HCT116 (cell line): Measurements from ENCODE around the gene C2orf74. TPM values are rescaled to one million over a fixed set of nuclear protein-coding genes. Genes with fewer than 3 reads are reported as not detected.

Experiments
- ATAC-seq: fragments of 200-7000 bp; cut with Tn5 transposase; 2 replicates; pipeline ENCODE4 v1.9.1; 2020; ENCODE audit warnings: mild to moderate bottlenecking, moderate library complexity
- BruUV-seq: library from RNA; stranded (reverse); fragments of 400-500 nt; replicated peaks from 2 replicates; lab custom pipeline; 2021; lab: Mats Ljungman, UMichigan
- CTCF ChIA-PET: fragments of 300-600 bp; sonication (Branson Sonifier 250); formaldehyde crosslinking; loops from one replicate; lab custom pipeline; 2021; ENCODE audit warnings: antibody characterized with exemption; lab: Charles Lee
- POLR2A ChIA-PET: fragments of 300-600, 350-600 bp; sonication (Branson Sonifier 250); formaldehyde crosslinking; loops from one replicate; lab custom pipeline; 2021; ENCODE audit warnings: antibody characterized with exemption; lab: Charles Lee
- RAD21 ChIA-PET, 2 experiments: fragments of 300-600 bp; sonication (Branson Sonifier 250); formaldehyde crosslinking; loops; one replicate each; lab custom pipeline; 2023; ENCODE audit warnings: low total read pairs in 2 of 2; ENCODE audit not compliant: uncharacterized antibody in 2 of 2, unreplicated experiment in 2 of 2, low non-redundant PET in 1 of 2; lab: Charles Lee
- DNase-seq: peaks from one replicate; pipeline ENCODE4 v3.0.0-alpha.2; 2010; ENCODE audit warnings: low read depth, low spot score
- H2AFZ ChIP-seq: fragments of 200-600 bp; shearing (Covaris generic), sonication (generic); 2 replicates; pipeline ENCODE4 v1.6.1; 2017; ENCODE audit warnings: low read depth, mixed run types, mixed read lengths, antibody characterized with exemption, low read length; ENCODE audit not compliant: poor library complexity, severe bottlenecking
- H3K27ac ChIP-seq: 2 replicates; pipeline ENCODE4 v1.5.1; 2012; ENCODE audit warnings: low read depth, low read length
- H3K27me3 ChIP-seq: fragments of 200-600 bp; sonication (generic); 2 replicates; pipeline ENCODE4 v1.6.1; 2016; ENCODE audit warnings: mixed run types, low read length, mixed read lengths; ENCODE audit not compliant: insufficient read depth
- H3K36me3 ChIP-seq, 2 experiments: fragments of 200-500 bp in 1 of 2; fragments of 200-600 bp in 1 of 2; sonication (Bioruptor generic) in 1 of 2; sonication (generic) in 1 of 2; 2 replicates each; pipeline versions ENCODE4 v1.5.1 to v1.6.1; 2014 to 2016; ENCODE audit warnings: low read length in 2 of 2, inconsistent platforms in 1 of 2, mixed read lengths in 1 of 2, mixed run types in 1 of 2; ENCODE audit not compliant: insufficient read depth in 2 of 2, control insufficient read depth in 1 of 2
- H3K4me1 ChIP-seq, 2 experiments: fragments of 200-600 bp in 1 of 2; sonication (generic) in 1 of 2; 2 replicates each; pipeline versions ENCODE4 v1.5.1 to v1.6.1; 2012 to 2017; ENCODE audit warnings: low read length in 2 of 2, inconsistent platforms in 1 of 2, mild to moderate bottlenecking in 1 of 2, mixed read lengths in 1 of 2, mixed run types in 1 of 2, moderate library complexity in 1 of 2; ENCODE audit not compliant: insufficient read depth in 2 of 2, control insufficient read depth in 1 of 2
- H3K4me2 ChIP-seq: fragments of 200-600 bp; sonication (generic); 2 replicates; pipeline ENCODE4 v1.6.1; 2017; ENCODE audit warnings: mixed run types, low read length, mixed read lengths
- H3K4me3 ChIP-seq, 2 experiments: fragments of 200-600 bp in 1 of 2; sonication (generic) in 1 of 2; replicated peaks in 1 of 2; 2 replicates each; pipeline ENCODE4 v1.5.1; 2011 to 2016; ENCODE audit warnings: low read length in 2 of 2, control low read depth in 1 of 2, low read depth in 1 of 2, mild to moderate bottlenecking in 1 of 2, mixed read lengths in 1 of 2, mixed run types in 1 of 2
- H3K79me2 ChIP-seq: fragments of 200-600 bp; sonication (generic); 2 replicates; pipeline ENCODE4 v1.6.1; 2017; ENCODE audit warnings: mild to moderate bottlenecking, mixed run types, low read length, moderate library complexity, mixed read lengths; ENCODE audit not compliant: insufficient read depth
- H3K9ac ChIP-seq: fragments of 200-600 bp; sonication (generic); 2 replicates; pipeline ENCODE4 v1.6.1; 2016; ENCODE audit warnings: low read length, mixed read lengths
- H3K9me2 ChIP-seq: fragments of 200-600 bp; sonication (generic), shearing (Covaris generic); 2 replicates; pipeline ENCODE4 v1.6.1; 2017; ENCODE audit warnings: mixed run types, mild to moderate bottlenecking, moderate library complexity; ENCODE audit not compliant: insufficient read depth
- H3K9me3 ChIP-seq, 2 experiments: fragments of 200-500 bp in 1 of 2; fragments of 200-600 bp in 1 of 2; sonication (Bioruptor generic) in 1 of 2; sonication (generic) in 1 of 2; 2 replicates each; pipeline ENCODE4 v1.6.1; 2014 to 2017; ENCODE audit warnings: low read length in 2 of 2, mixed read lengths in 2 of 2, inconsistent platforms in 1 of 2, low read depth in 1 of 2, mild to moderate bottlenecking in 1 of 2, mixed run types in 1 of 2, moderate library complexity in 1 of 2; ENCODE audit not compliant: control insufficient read depth in 1 of 2, insufficient read depth in 1 of 2
- H4K20me1 ChIP-seq: fragments of 200-600 bp; sonication (generic), shearing (Covaris generic); 2 replicates; pipeline ENCODE4 v1.6.1; 2017; ENCODE audit warnings: mixed run types, mild to moderate bottlenecking, moderate library complexity; ENCODE audit not compliant: insufficient read depth
- CEBPB ChIP-seq: IDR thresholded peaks from 2 replicates; pipeline ENCODE4 v1.6.1; 2012; ENCODE audit warnings: low read depth
- EGR1 ChIP-seq: IDR thresholded peaks from 2 replicates; pipeline ENCODE4 v1.6.1; 2012; ENCODE audit warnings: low read depth
- ELF1 ChIP-seq: IDR thresholded peaks from 2 replicates; pipeline ENCODE4 v1.6.1; 2012; ENCODE audit warnings: low read depth, borderline replicate concordance
- EZH2 ChIP-seq: fragments of 200-600 bp; sonication (generic); IDR thresholded peaks from 2 replicates; pipeline ENCODE4 v1.6.1; 2017; ENCODE audit warnings: antibody characterized with exemption, mixed run types
- FOSL1 ChIP-seq: IDR thresholded peaks from 2 replicates; pipeline ENCODE4 v1.6.1; 2012; ENCODE audit warnings: low read depth
- JUND ChIP-seq: IDR thresholded peaks from 2 replicates; pipeline ENCODE4 v1.6.1; 2012
- POLR2AphosphoS5 ChIP-seq: IDR thresholded peaks from 2 replicates; pipeline ENCODE4 v1.6.1; 2011; ENCODE audit warnings: mild to moderate bottlenecking, low read depth, low read length, moderate library complexity
- REST ChIP-seq: IDR thresholded peaks from 2 replicates; pipeline ENCODE4 v1.6.1; 2012; ENCODE audit warnings: low read depth
- SP1 ChIP-seq: IDR thresholded peaks from 2 replicates; pipeline ENCODE4 v1.6.1; 2012; ENCODE audit warnings: low read depth
- TCF7L2 ChIP-seq: IDR thresholded peaks from 2 replicates; pipeline ENCODE4 v1.7.0; 2011; ENCODE audit warnings: borderline replicate concordance, inconsistent platforms; ENCODE audit not compliant: insufficient read depth, insufficient read length; ENCODE audit errors: extremely low read depth
- ZBTB33 ChIP-seq: IDR thresholded peaks from 2 replicates; pipeline ENCODE4 v1.6.1; 2011; ENCODE audit warnings: mild to moderate bottlenecking, low read length, moderate library complexity; ENCODE audit not compliant: insufficient replicate concordance; ENCODE audit errors: extremely low read depth
- ZFX ChIP-seq: fragments of 450-650 bp; IDR thresholded peaks from 2 replicates; pipeline ENCODE4 v1.6.1; 2017
- ZNF274 ChIP-seq: fragments of 200-500 bp; sonication (Bioruptor generic); IDR thresholded peaks from 2 replicates; pipeline ENCODE4 v1.6.1; 2014; ENCODE audit warnings: mild to moderate bottlenecking, low read depth, low read length, inconsistent platforms
- intact Hi-C: fragments of 100-400 bp; cut with micrococcal nuclease; formaldehyde crosslinking; loops from 2 replicates; pipeline ENCODE4 v1.10.0; 2022
- total RNA-seq: library from RNA; stranded (reverse); gene quantifications from one replicate; pipeline ENCODE4 v1.2.1, GENCODE V29; 2021; ENCODE audit not compliant: unreplicated experiment

Gene C2orf74
- total RNA-seq, 1 experiment from 2014 or later = not detected

GRCh38 chr2:61138859-61139258 lies 23.1 kb upstream of the C2orf74 start (continued):
- TF ChIP-seq ZBTB33 = no peak
- no peak for TF ChIP-seq EGR1

- RAD21 ChIA-PET = no interaction called here
- no peaks in the 10 kb centered on the region for H3K79me2 ChIP-seq
- ATAC-seq (no peak), DNase-seq (no peak)
- no peaks in the 10 kb centered on the region for H3K4me1 ChIP-seq
- H3K27ac ChIP-seq = no peak overlapping the region
- POLR2A ChIA-PET = no interaction called here
- H2AFZ ChIP-seq = no peak overlapping the region
- no peaks in the 10 kb centered on the region for H3K36me3 ChIP-seq
- intact Hi-C loops = no loop called here
- no peaks in the 10 kb centered on the region for H3K9me2 ChIP-seq
- BruUV-seq = no TSS peak
- CTCF ChIA-PET = no interaction called here
- no peak for TF ChIP-seq ZBTB33
- no peak for TF ChIP-seq POLR2AphosphoS5
- no peak for TF ChIP-seq ZFX
- TF ChIP-seq JUND = no peak
- TF ChIP-seq REST = no peak
- TF ChIP-seq CEBPB = no peak
- no peak for TF ChIP-seq EZH2
- no peak for TF ChIP-seq TCF7L2
- TF ChIP-seq ZNF274 = no peak
- TF ChIP-seq FOSL1 = no peak
- no peak for TF ChIP-seq SP1
- TF ChIP-seq ELF1 = no peak
- TF ChIP-seq, all 23 proteins: peak for 0
- H3K9ac ChIP-seq = no peak overlapping the region
- H3K4me2 ChIP-seq = no peak overlapping the region
- no peaks in the 10 kb centered on the region for H3K9me3 ChIP-seq
- H3K27me3 ChIP-seq = no peaks in the 10 kb centered on the region
- H4K20me1 ChIP-seq = no peaks in the 10 kb centered on the region
- H3K4me3 ChIP-seq = no peak overlapping the region
These were observed 20.8 kb upstream of the C2orf74 start for GRCh38 chr2:61141151-61141550.
